ENCODE results near the gene MYO5C. TPM values are rescaled to one million over a fixed set of nuclear protein-coding genes. Genes with fewer than 3 reads are reported as not detected.
A peak's percentile ranks its signal among the peaks of the same experiment; 100 is the strongest.

The MYO5C gene
- polyA plus RNA-seq, 2 donors: 4.9 to 5.4 TPM

GRCh38 chr15:52255008-52255407, 40.6 kb downstream of the MYO5C start:
- H3K27me3 ChIP-seq (ENCODE audit: control insufficient read depth in 1 of 2, insufficient read depth in 2 of 2, low read length in 2 of 2): no peaks in the 10 kb centered on the region
- 47 to 48% methylated on average over 1 of the region's 1 CpG for WGBS, 2 donors
- H3K27ac ChIP-seq (ENCODE audit: low read depth in 2 of 2, low read length in 1 of 2): no peak overlapping the region
- H3K36me3 ChIP-seq (ENCODE audit: control insufficient read depth in 2 of 2, insufficient read depth in 2 of 2, low read length in 1 of 2): peaks cover 3 to 11% of the 10 kb centered on the region in 2 donors
- H3K4me1 ChIP-seq (ENCODE audit: control insufficient read depth in 2 of 2, insufficient read depth in 2 of 2, low read length in 1 of 2): peaks cover 2 to 3% of the 10 kb centered on the region in 2 donors
- no peak overlapping the region for H3K4me3 ChIP-seq (ENCODE audit: low read depth in 1 of 2, low read length in 2 of 2)
- H3K9me3 ChIP-seq (ENCODE audit: control insufficient read depth in 2 of 2, insufficient read depth in 1 of 2, low read depth in 1 of 2, low read length in 1 of 2): no peaks in the 10 kb centered on the region

GRCh38 chr15:52254391-52254790, 41.2 kb downstream of the MYO5C start:
- 86% methylated on average over 4 of the region's 4 CpGs for WGBS, 2 donors
- H3K4me3 ChIP-seq (ENCODE audit: low read depth in 1 of 2, low read length in 2 of 2): no peak overlapping the region
- peaks cover 2 to 3% of the 10 kb centered on the region in 2 donors for H3K4me1 ChIP-seq (ENCODE audit: control insufficient read depth in 2 of 2, insufficient read depth in 2 of 2, low read length in 1 of 2)
- H3K9me3 ChIP-seq (ENCODE audit: control insufficient read depth in 2 of 2, insufficient read depth in 1 of 2, low read depth in 1 of 2, low read length in 1 of 2): no peaks in the 10 kb centered on the region
- H3K27ac ChIP-seq (ENCODE audit: low read depth in 2 of 2, low read length in 1 of 2): no peak overlapping the region
- no peaks in the 10 kb centered on the region for H3K27me3 ChIP-seq (ENCODE audit: control insufficient read depth in 1 of 2, insufficient read depth in 2 of 2, low read length in 2 of 2)
- peaks cover 3 to 11% of the 10 kb centered on the region in 2 donors for H3K36me3 ChIP-seq (ENCODE audit: control insufficient read depth in 2 of 2, insufficient read depth in 2 of 2, low read length in 1 of 2)

- peaks cover 2 to 3% of the 10 kb centered on the region in 2 donors for H3K4me1 ChIP-seq (ENCODE audit: control insufficient read depth in 2 of 2, insufficient read depth in 2 of 2, low read length in 1 of 2)
- no peak overlapping the region for H3K4me3 ChIP-seq (ENCODE audit: low read depth in 1 of 2, low read length in 2 of 2)
- whole genome bisulfite sequencing, 2 donors: 34 to 45% methylated on average over 4 of the region's 4 CpGs
- no peaks in the 10 kb centered on the region for H3K9me3 ChIP-seq (ENCODE audit: control insufficient read depth in 2 of 2, insufficient read depth in 1 of 2, low read depth in 1 of 2, low read length in 1 of 2)
- H3K36me3 ChIP-seq (ENCODE audit: control insufficient read depth in 2 of 2, insufficient read depth in 2 of 2, low read length in 1 of 2): peaks cover 2 to 9% of the 10 kb centered on the region in 2 donors
- H3K27me3 ChIP-seq (ENCODE audit: control insufficient read depth in 1 of 2, insufficient read depth in 2 of 2, low read length in 2 of 2): no peaks in the 10 kb centered on the region
- H3K27ac ChIP-seq (ENCODE audit: low read depth in 2 of 2, low read length in 1 of 2): peak overlapping the region; percentile 79 to 82
Observed at GRCh38 chr15:52252781-52253180, 42.8 kb downstream of the MYO5C start.

- peaks cover 0 to 12% of the 10 kb centered on the region in 2 donors for H3K36me3 ChIP-seq (ENCODE audit: control insufficient read depth in 2 of 2, insufficient read depth in 2 of 2, low read length in 1 of 2)
- H3K9me3 ChIP-seq (ENCODE audit: control insufficient read depth in 2 of 2, insufficient read depth in 1 of 2, low read depth in 1 of 2, low read length in 1 of 2): no peaks in the 10 kb centered on the region
- no peaks in the 10 kb centered on the region for H3K27me3 ChIP-seq (ENCODE audit: control insufficient read depth in 1 of 2, insufficient read depth in 2 of 2, low read length in 2 of 2)
- peaks cover 0 to 2% of the 10 kb centered on the region in 2 donors for H3K4me1 ChIP-seq (ENCODE audit: control insufficient read depth in 2 of 2, insufficient read depth in 2 of 2, low read length in 1 of 2)
- no peak overlapping the region for H3K27ac ChIP-seq (ENCODE audit: low read depth in 2 of 2, low read length in 1 of 2)
- 84 to 86% methylated on average over 8 of the region's 8 CpGs for WGBS, 2 donors
- no peak overlapping the region for H3K4me3 ChIP-seq (ENCODE audit: low read depth in 1 of 2, low read length in 2 of 2)
Observed at GRCh38 chr15:52251144-52251860, 44.3 kb downstream of the MYO5C start.

GRCh38 chr15:52247461-52247860, 48.1 kb downstream of the MYO5C start:
- H3K4me3 ChIP-seq (ENCODE audit: low read depth in 1 of 2, low read length in 2 of 2): no peak overlapping the region
- peaks cover 0 to 2% of the 10 kb centered on the region in 2 donors for H3K9me3 ChIP-seq (ENCODE audit: control insufficient read depth in 2 of 2, insufficient read depth in 1 of 2, low read depth in 1 of 2, low read length in 1 of 2)
- no peaks in the 10 kb centered on the region for H3K27me3 ChIP-seq (ENCODE audit: control insufficient read depth in 1 of 2, insufficient read depth in 2 of 2, low read length in 2 of 2)
- 91 to 97% methylated on average over 7 of the region's 7 CpGs for WGBS, 2 donors
- peaks cover 0 to 23% of the 10 kb centered on the region in 2 donors for H3K36me3 ChIP-seq (ENCODE audit: control insufficient read depth in 2 of 2, insufficient read depth in 2 of 2, low read length in 1 of 2)
- H3K4me1 ChIP-seq (ENCODE audit: control insufficient read depth in 2 of 2, insufficient read depth in 2 of 2, low read length in 1 of 2): no peaks in the 10 kb centered on the region
- H3K27ac ChIP-seq (ENCODE audit: low read depth in 2 of 2, low read length in 1 of 2): no peak overlapping the region

- Histone ChIP-seq H3K36me3 (ENCODE audit: control insufficient read depth in 2 of 2, insufficient read depth in 2 of 2, low read length in 1 of 2) (peaks cover 0 to 26% of the 10 kb centered on the region in 2 donors), H3K4me3 (ENCODE audit: low read depth in 1 of 2, low read length in 2 of 2) (no peak overlapping the region), H3K27ac (ENCODE audit: low read depth in 2 of 2, low read length in 1 of 2) (no peak overlapping the region), H3K9me3 (ENCODE audit: control insufficient read depth in 2 of 2, insufficient read depth in 1 of 2, low read depth in 1 of 2, low read length in 1 of 2) (peaks cover 0 to 2% of the 10 kb centered on the region in 2 donors), H3K4me1 (ENCODE audit: control insufficient read depth in 2 of 2, insufficient read depth in 2 of 2, low read length in 1 of 2) (peaks cover 0 to 2% of the 10 kb centered on the region in 2 donors), H3K27me3 (ENCODE audit: control insufficient read depth in 1 of 2, insufficient read depth in 2 of 2, low read length in 2 of 2) (no peaks in the 10 kb centered on the region)
- WGBS, 2 donors: 90% methylated on average over 16 of the region's 16 CpGs
Observed at GRCh38 chr15:52246686-52247431, 48.7 kb downstream of the MYO5C start.

GRCh38 chr15:52243697-52244555, 51.7 kb downstream of the MYO5C start:
- Histone ChIP-seq H3K27ac (ENCODE audit: low read depth in 2 of 2, low read length in 1 of 2) (no peak overlapping the region), H3K9me3 (ENCODE audit: control insufficient read depth in 2 of 2, insufficient read depth in 1 of 2, low read depth in 1 of 2, low read length in 1 of 2) (peaks cover 0 to 2% of the 10 kb centered on the region in 2 donors), H3K27me3 (ENCODE audit: control insufficient read depth in 1 of 2, insufficient read depth in 2 of 2, low read length in 2 of 2) (no peaks in the 10 kb centered on the region), H3K4me3 (ENCODE audit: low read depth in 1 of 2, low read length in 2 of 2) (no peak overlapping the region), H3K4me1 (ENCODE audit: control insufficient read depth in 2 of 2, insufficient read depth in 2 of 2, low read length in 1 of 2) (peaks cover 0 to 2% of the 10 kb centered on the region in 2 donors), H3K36me3 (ENCODE audit: control insufficient read depth in 2 of 2, insufficient read depth in 2 of 2, low read length in 1 of 2) (peaks cover 0 to 26% of the 10 kb centered on the region in 2 donors)
- WGBS, 2 donors: 86 to 88% methylated on average over 20 of the region's 20 CpGs

GRCh38 chr15:52243286-52243685, 52.3 kb downstream of the MYO5C start:
- Histone ChIP-seq H3K4me3 (ENCODE audit: low read depth in 1 of 2, low read length in 2 of 2) (no peak overlapping the region), H3K27ac (ENCODE audit: low read depth in 2 of 2, low read length in 1 of 2) (no peak overlapping the region), H3K9me3 (ENCODE audit: control insufficient read depth in 2 of 2, insufficient read depth in 1 of 2, low read depth in 1 of 2, low read length in 1 of 2) (peaks cover 0 to 2% of the 10 kb centered on the region in 2 donors), H3K4me1 (ENCODE audit: control insufficient read depth in 2 of 2, insufficient read depth in 2 of 2, low read length in 1 of 2) (peaks cover 0 to 2% of the 10 kb centered on the region in 2 donors), H3K36me3 (ENCODE audit: control insufficient read depth in 2 of 2, insufficient read depth in 2 of 2, low read length in 1 of 2) (peaks cover 0 to 26% of the 10 kb centered on the region in 2 donors), H3K27me3 (ENCODE audit: control insufficient read depth in 1 of 2, insufficient read depth in 2 of 2, low read length in 2 of 2) (no peaks in the 10 kb centered on the region)
- WGBS, 2 donors: 94 to 96% methylated on average over 7 of the region's 7 CpGs

- WGBS, 2 donors: 83 to 85% methylated on average over 4 of the region's 4 CpGs
Observed at GRCh38 chr15:52241489-52241888, 54.1 kb downstream of the MYO5C start.

More at GRCh38 chr15:52241489-52241888, 54.1 kb downstream of the MYO5C start:
- H3K9me3 ChIP-seq (ENCODE audit: control insufficient read depth in 2 of 2, insufficient read depth in 1 of 2, low read depth in 1 of 2, low read length in 1 of 2): peaks cover 0 to 2% of the 10 kb centered on the region in 2 donors
- H3K36me3 ChIP-seq (ENCODE audit: control insufficient read depth in 2 of 2, insufficient read depth in 2 of 2, low read length in 1 of 2): peaks cover 0 to 21% of the 10 kb centered on the region in 2 donors
- no peak overlapping the region for H3K4me3 ChIP-seq (ENCODE audit: low read depth in 1 of 2, low read length in 2 of 2)
- no peak overlapping the region for H3K27ac ChIP-seq (ENCODE audit: low read depth in 2 of 2, low read length in 1 of 2)
- H3K4me1 ChIP-seq (ENCODE audit: control insufficient read depth in 2 of 2, insufficient read depth in 2 of 2, low read length in 1 of 2): peaks cover 0 to 2% of the 10 kb centered on the region in 2 donors
- no peaks in the 10 kb centered on the region for H3K27me3 ChIP-seq (ENCODE audit: control insufficient read depth in 1 of 2, insufficient read depth in 2 of 2, low read length in 2 of 2)

Measured in esophagus (tissue), 2 donors.